ENCODE data around the gene DDX19B. TPM values are rescaled to one million over a fixed set of nuclear protein-coding genes. Genes with fewer than 3 reads are reported as not detected.

DDX19B gene
- total RNA-seq, 2 donors from 2014 or later = 27.3 to 28.2 TPM

DNA sequence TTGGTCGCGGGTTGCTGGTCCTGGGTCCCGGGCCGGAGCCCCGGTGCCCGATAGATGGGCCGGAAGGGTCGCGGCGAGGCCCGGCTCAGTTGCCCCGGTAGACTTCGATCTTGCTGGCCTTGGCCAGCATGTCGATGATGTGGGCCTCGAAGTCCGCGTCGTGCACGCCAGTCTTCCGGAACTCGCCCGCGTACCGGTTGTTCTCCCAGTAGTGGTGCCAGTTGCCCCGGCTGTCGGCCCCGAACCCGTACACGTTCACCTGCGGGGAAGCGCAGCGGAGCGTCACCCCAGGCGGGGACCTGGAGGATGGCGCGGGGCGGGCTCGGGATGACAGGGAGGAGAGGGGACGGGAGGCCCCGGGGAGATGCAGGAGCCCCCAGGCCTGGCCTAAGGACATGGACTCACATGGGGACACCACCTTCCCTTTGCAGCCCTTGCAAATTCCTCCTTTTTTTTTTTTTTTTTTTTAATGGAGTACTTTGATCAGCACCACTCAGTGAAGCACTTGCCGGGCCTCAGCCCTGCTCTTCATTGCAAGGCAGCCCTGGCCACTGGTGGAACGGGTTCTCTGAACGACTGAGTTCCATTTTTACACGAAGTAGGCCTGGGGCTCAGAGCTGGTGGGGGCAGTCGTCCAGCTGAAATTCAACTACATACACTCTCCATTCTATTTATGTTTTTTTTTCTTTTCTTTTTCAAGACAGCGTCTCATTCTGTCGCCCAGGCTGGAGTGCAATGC is 82.8 kb downstream of the DDX19B start:
- peak; percentile 45 for ATAC-seq
- intact Hi-C loops (cut with DNase I, micrococcal nuclease) = no loop called here

DNA sequence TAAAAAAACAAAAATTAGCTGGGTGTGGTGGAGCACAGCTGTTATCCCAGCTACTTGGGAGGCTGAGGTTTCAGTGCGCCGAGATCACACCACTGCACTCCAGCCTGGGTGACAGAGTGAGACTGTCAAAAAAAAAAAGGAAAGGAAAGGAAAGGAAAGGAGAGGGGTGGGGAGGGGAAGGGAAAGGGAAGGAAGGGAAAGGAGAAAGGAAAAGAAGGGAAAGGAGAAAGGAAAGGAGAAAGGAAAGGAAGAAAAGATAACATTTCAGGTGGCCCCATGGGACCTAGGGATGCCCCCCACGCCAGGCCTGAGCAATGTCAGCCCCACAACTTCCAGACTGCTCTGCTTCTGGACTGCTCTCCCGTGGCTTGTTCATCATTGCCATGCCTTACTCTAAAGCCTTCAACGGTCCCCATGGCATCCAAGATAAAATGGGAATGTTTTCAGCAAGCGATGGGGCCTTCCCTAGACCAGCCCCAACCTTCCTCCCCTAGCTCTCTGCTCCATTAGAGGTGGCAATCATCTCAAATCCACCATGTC is 84.5 kb downstream of the DDX19B start:
- DNase-seq (no peak), ATAC-seq (no peak)
- intact Hi-C loops (cut with DNase I, micrococcal nuclease) = no loop called here

More for the DNA sequence above, 82.8 kb downstream of the DDX19B start:
- DNase-seq = no peak

Other genes starting within 250 kb of the DDX19B start
- gene PDPR, start 184.9 kb upstream of the DDX19B start, total RNA-seq = 10 to 100 TPM; 22.6 to 37.5 TPM
- under 1 TPM in 1 of 2 donors, not detected in 1; 0.64 TPM for gene CLEC18C, start 125.4 kb upstream of the DDX19B start, total RNA-seq
- 10 to 100 TPM; 15.0 to 19.6 TPM for gene EXOSC6, start 47.2 kb upstream of the DDX19B start, total RNA-seq
- gene AARS1, start 9.7 kb upstream of the DDX19B start, total RNA-seq = 10 to 100 TPM; 38.9 to 62.4 TPM
- gene DDX19A, start 47.7 kb downstream of the DDX19B start, total RNA-seq = 10 to 100 TPM; 16.1 to 19.0 TPM
- gene ST3GAL2, start 139.9 kb downstream of the DDX19B start, total RNA-seq = 1 to 10 TPM; 6.0 to 8.7 TPM
- gene FCSK, start 155.4 kb downstream of the DDX19B start, total RNA-seq = 10 to 100 TPM; 36.5 to 48.8 TPM
- 10 to 100 TPM; 49.5 to 54.4 TPM for gene COG4, start 224.4 kb downstream of the DDX19B start, total RNA-seq
- 100 to 1,000 TPM; 133 to 168 TPM for gene SF3B3, start 224.6 kb downstream of the DDX19B start, total RNA-seq

Measured in left colon (tissue), 2 donors.